MM.1S (cell line): ENCODE results near the gene KRTAP12-3.
"Not testable (repeated sequence)": the region's sequence is repeated elsewhere in the genome, so short reads cannot be mapped to it uniquely, and the experiment has no call there.

ENCODE experiments used
- DNase-seq: peaks from one replicate; pipeline ENCODE4 v3.0.0-alpha.2; 2015
- H2AFZ ChIP-seq: fragments of 300-600 bp; sonication (generic); 2 replicates; pipeline ENCODE4 v1.6.0; 2016; ENCODE audit warnings: antibody characterized with exemption, low read length
- H3F3A ChIP-seq: fragments of 300-600 bp; sonication (generic); 2 replicates; pipeline ENCODE4 v1.6.1; 2016; ENCODE audit warnings: mild to moderate bottlenecking, antibody characterized with exemption, low read length, moderate library complexity, mixed read lengths; ENCODE audit not compliant: insufficient read depth
- H3K27ac ChIP-seq: fragments of 300-600 bp; sonication (generic); 2 replicates; pipeline ENCODE4 v1.5.1; 2016; ENCODE audit warnings: mild to moderate bottlenecking, low read length
- H3K27me3 ChIP-seq: fragments of 300-600 bp; sonication (generic); replicated peaks from 2 replicates; pipeline ENCODE4 v1.6.0; 2016; ENCODE audit warnings: low read length; ENCODE audit not compliant: insufficient read depth
- H3K36me3 ChIP-seq: fragments of 300-600 bp; sonication (generic); replicated peaks from 2 replicates; pipeline ENCODE4 v1.6.1; 2016; ENCODE audit warnings: mild to moderate bottlenecking, low read length, mixed read lengths; ENCODE audit not compliant: insufficient read depth
- H3K4me1 ChIP-seq: fragments of 300-600 bp; sonication (generic); 2 replicates; pipeline ENCODE4 v1.6.1; 2016; ENCODE audit warnings: low read length, mixed read lengths
- H3K4me2 ChIP-seq: fragments of 300-600 bp; sonication (generic); 2 replicates; pipeline ENCODE4 v1.6.0; 2016; ENCODE audit warnings: low read depth, low read length
- H3K4me3 ChIP-seq: fragments of 300-600 bp; sonication (generic); 2 replicates; pipeline ENCODE4 v1.5.1; 2016; ENCODE audit warnings: low read length, mixed read lengths
- H3K79me2 ChIP-seq: fragments of 300-600 bp; sonication (generic); 2 replicates; pipeline ENCODE4 v1.6.1; 2016; ENCODE audit warnings: mixed run types, low read length, mixed read lengths
- H3K9ac ChIP-seq: fragments of 300-600 bp; sonication (generic); 2 replicates; pipeline ENCODE4 v1.6.1; 2016; ENCODE audit warnings: low read length, mixed read lengths
- H3K9me2 ChIP-seq: fragments of 300-600 bp; sonication (generic); replicated peaks from 2 replicates; pipeline ENCODE4 v1.6.1; 2016; ENCODE audit warnings: mild to moderate bottlenecking, low read length, mixed read lengths; ENCODE audit not compliant: insufficient read depth
- H3K9me3 ChIP-seq: fragments of 300-600 bp; sonication (generic); replicated peaks from 2 replicates; pipeline ENCODE4 v1.6.1; 2016; ENCODE audit warnings: mild to moderate bottlenecking, low read length, mixed read lengths; ENCODE audit not compliant: insufficient read depth
- H4K20me1 ChIP-seq: fragments of 300-600 bp; sonication (generic); 2 replicates; pipeline ENCODE4 v1.6.1; 2016; ENCODE audit warnings: mild to moderate bottlenecking, low read length, moderate library complexity, mixed read lengths; ENCODE audit not compliant: insufficient read depth
- CTCF ChIP-seq: fragments of 300-600 bp; sonication (generic); IDR thresholded peaks from 2 replicates; pipeline ENCODE4 v1.5.1; 2016; ENCODE audit warnings: antibody characterized with exemption, low read length, mixed read lengths
- EZH2 ChIP-seq: fragments of 300-600 bp; sonication (generic); optimal IDR thresholded peaks from 2 replicates; pipeline ENCODE3; 2017; ENCODE audit warnings: low read depth, mild to moderate bottlenecking, antibody characterized with exemption, low read length, mixed read lengths
- EZH2phosphoT487 ChIP-seq: fragments of 300-600 bp; sonication (generic); IDR thresholded peaks from 2 replicates; pipeline ENCODE4 v1.6.1; 2018; ENCODE audit warnings: antibody characterized with exemption, low read length

The KRTAP12-3 gene

GRCh38 chr21:44640761-44641160 lies 17.0 kb upstream of the KRTAP12-3 start:
- no peaks in the 10 kb centered on the region for H3K36me3 ChIP-seq
- no peak overlapping the region for H3K27ac ChIP-seq
- H4K20me1 ChIP-seq: no peaks in the 10 kb centered on the region
- no peaks in the 10 kb centered on the region for H3K9me2 ChIP-seq
- H3K4me3 ChIP-seq: no peak overlapping the region
- H3F3A ChIP-seq: no peaks in the 10 kb centered on the region
- no peaks in the 10 kb centered on the region for H3K79me2 ChIP-seq
- no peak overlapping the region for H3K4me2 ChIP-seq
- no peak for DNase-seq
- H3K27me3 ChIP-seq: peaks cover 80% of the 10 kb centered on the region
- H3K4me1 ChIP-seq: no peaks in the 10 kb centered on the region
- H2AFZ ChIP-seq: no peak overlapping the region
- H3K9ac ChIP-seq: no peak overlapping the region
- TF ChIP-seq EZH2 (no peak), EZH2phosphoT487 (no peak), CTCF (no peak)
- H3K9me3 ChIP-seq: no peaks in the 10 kb centered on the region; the same call in 1 of the 2 replicates

- no peak for DNase-seq
- H3K9me2 ChIP-seq: no peaks in the 10 kb centered on the region
- no peak overlapping the region for H3K4me3 ChIP-seq
- H3K9ac ChIP-seq: no peak overlapping the region
- no peak for TF ChIP-seq EZH2
- H3K36me3 ChIP-seq: no peaks in the 10 kb centered on the region
- no peaks in the 10 kb centered on the region; the same call in 1 of the 2 replicates for H3K9me3 ChIP-seq
- H3F3A ChIP-seq: no peaks in the 10 kb centered on the region
- H3K4me1 ChIP-seq: no peaks in the 10 kb centered on the region
- no peak overlapping the region for H2AFZ ChIP-seq
- no peak overlapping the region for H3K27ac ChIP-seq
- H3K79me2 ChIP-seq: no peaks in the 10 kb centered on the region
- H3K27me3 ChIP-seq: peaks cover 93% of the 10 kb centered on the region
- no peaks in the 10 kb centered on the region for H4K20me1 ChIP-seq
- H3K4me2 ChIP-seq: no peak overlapping the region
Measured at GRCh38 chr21:44643741-44644310, 13.9 kb upstream of the KRTAP12-3 start.

GRCh38 chr21:44644878-44645277 lies 12.9 kb upstream of the KRTAP12-3 start:
- Histone ChIP-seq H3K27ac (no peak overlapping the region), H3F3A (no peaks in the 10 kb centered on the region), H3K9me2 (no peaks in the 10 kb centered on the region), H3K9me3 (no peaks in the 10 kb centered on the region; the same call in 1 of the 2 replicates), H3K79me2 (no peaks in the 10 kb centered on the region), H3K4me3 (no peak overlapping the region), H2AFZ (no peak overlapping the region), H3K4me1 (no peaks in the 10 kb centered on the region), H3K9ac (no peak overlapping the region), H3K36me3 (no peaks in the 10 kb centered on the region), H3K4me2 (no peak overlapping the region), H3K27me3 (peaks cover 95% of the 10 kb centered on the region), H4K20me1 (no peaks in the 10 kb centered on the region)
- DNase-seq: no peak
- no peak for TF ChIP-seq CTCF
- TF ChIP-seq EZH2: no peak

GRCh38 chr21:44646366-44647221 lies 11.1 kb upstream of the KRTAP12-3 start, which contains the start of gene KRTAP10-11:
Gene KRTAP10-11, plus strand, starts transcription at chr21:44646414. Its CDS starts 45 bp downstream, at chr21:44646459.
- H3K4me2 ChIP-seq, H3K4me1 ChIP-seq, H3F3A ChIP-seq, H3K27ac ChIP-seq, H3K9me3 ChIP-seq, H2AFZ ChIP-seq, H4K20me1 ChIP-seq, H3K4me3 ChIP-seq, H3K9ac ChIP-seq, H3K79me2 ChIP-seq, H3K9me2 ChIP-seq, H3K36me3 ChIP-seq, DNase-seq: not testable (repeated sequence)
- peaks cover 95% of the 10 kb centered on the region for H3K27me3 ChIP-seq
